Hindlimb muscle (tissue), 1 donor: ENCODE results near the gene SUSD5. TPM values are rescaled to one million over a fixed set of nuclear protein-coding genes. Genes with fewer than 3 reads are reported as not detected.
"Not testable (repeated sequence)": the region's sequence is repeated elsewhere in the genome, so short reads cannot be mapped to it uniquely, and the experiment has no call there.

ENCODE experiments used
- DNase-seq: peaks from one replicate; pipeline ENCODE4 v3.0.0-alpha.2; 2013
- polyA plus RNA-seq: library from polyadenylated mRNA; unstranded; fragments of 120-200 nt; gene quantifications from one replicate; pipeline ENCODE4 v1.2.1, GENCODE V29; 2013; ENCODE audit not compliant: insufficient read length

SUSD5 gene
- polyA plus RNA-seq, 1 donor: 1.2 TPM

GRCh38 chr3:33187368-33187634, 31.3 kb downstream of the SUSD5 start:
- DNase-seq: no peak

- no peak for DNase-seq
Measured at GRCh38 chr3:33186524-33187367, 31.9 kb downstream of the SUSD5 start.

GRCh38 chr3:33184863-33185262, 33.7 kb downstream of the SUSD5 start:
- no peak for DNase-seq

- not testable (repeated sequence) for DNase-seq
Measured at GRCh38 chr3:33181641-33182040, 37.0 kb downstream of the SUSD5 start.

DNA sequence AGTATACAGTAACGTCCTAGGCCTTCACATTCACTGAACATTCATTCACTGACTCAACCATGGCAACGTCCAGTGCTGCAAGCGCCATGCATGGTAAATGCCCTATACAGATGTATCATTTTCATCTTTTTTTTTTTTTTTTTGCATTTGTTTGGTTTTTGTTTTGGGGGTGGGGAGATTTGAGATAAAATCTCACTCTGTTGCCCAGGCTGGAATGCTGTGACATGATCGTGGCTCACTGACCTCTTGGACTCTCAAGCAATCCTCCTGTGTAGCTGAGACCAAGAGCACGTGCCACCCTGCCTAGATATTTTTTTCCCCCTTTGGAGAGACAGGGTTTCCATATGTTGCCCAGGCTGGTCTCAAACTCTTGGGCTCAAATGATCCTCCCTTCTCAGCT, 37.4 kb downstream of the SUSD5 start:
- DNase-seq: no peak

DNA sequence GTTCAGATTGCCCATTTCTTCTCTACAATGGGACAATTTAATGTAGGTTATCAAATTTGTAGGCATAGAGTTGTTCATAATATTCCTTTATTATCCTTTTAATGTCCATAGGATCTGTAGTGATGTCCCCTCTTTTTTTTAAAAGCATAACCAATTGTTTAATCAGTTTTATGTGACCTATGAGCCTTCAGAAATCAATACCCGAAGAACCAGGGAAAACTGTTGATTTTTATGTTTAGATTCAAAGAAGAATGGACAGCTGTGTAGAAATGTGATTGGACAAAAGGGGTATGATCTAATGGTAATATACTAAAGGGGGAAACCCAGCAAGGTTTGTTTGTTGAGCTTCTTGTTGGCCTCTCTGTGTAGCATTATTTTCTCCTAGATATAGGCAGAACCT, 39.5 kb downstream of the SUSD5 start:
- no peak for DNase-seq

DNA sequence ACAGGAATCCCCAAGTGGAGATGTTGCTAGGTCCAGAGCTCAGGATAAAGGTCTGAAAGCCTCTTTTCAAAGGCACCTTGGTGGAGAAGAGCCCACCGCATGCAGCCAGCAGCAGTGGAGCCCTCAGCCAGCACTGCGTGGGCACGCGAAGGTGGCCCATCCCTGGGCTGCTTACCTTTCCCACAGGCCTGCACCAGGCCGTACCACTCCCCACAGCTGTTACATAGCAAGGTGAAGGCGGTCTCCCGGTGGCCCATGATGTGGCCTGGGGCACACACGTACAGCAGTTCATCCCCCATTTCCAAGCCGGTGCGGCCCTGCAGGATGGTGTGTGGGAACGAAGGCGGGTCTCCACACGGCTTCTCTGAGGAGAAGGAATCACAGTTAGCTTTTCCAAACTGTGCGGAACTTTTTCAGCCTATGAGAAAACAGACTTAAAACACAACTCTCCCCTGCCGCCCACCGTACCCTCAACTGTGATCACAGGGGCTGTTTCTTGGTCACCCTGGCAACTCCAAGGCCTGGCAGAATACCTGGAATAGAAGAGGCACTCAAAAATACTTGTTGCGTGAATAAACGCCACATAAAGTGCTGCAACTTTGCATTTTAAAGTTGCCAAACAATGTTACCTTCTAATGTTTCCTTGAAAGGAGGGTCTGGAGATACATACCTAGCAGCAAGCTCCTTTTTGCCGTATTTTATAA, 43.7 kb downstream of the SUSD5 start:
- DNase-seq: no peak

DNA sequence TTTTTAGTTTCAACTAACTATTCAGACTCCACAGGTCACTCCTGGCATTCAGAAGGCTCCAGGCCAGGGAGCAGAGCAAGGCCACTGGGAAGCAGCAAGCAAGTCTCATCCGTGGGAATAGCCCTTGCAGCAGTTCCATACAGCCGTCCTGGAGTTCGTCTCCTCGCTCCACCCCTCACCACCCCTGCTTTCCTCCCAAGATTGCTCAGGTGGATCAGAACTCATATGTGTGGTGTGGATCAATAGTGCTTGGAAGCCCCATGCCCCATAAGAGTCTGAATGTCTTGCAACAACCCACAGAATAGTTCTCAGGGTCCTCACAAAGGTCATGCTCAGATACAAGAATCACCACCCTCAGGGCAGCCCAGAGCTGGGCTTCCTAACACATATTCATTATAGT, 44.5 kb downstream of the SUSD5 start:
- DNase-seq: no peak

- DNase-seq: no peak
Measured at GRCh38 chr3:33173672-33174071, 44.9 kb downstream of the SUSD5 start.

GRCh38 chr3:33173103-33173502, 45.5 kb downstream of the SUSD5 start:
- no peak for DNase-seq

GRCh38 chr3:33171580-33171979, 47.0 kb downstream of the SUSD5 start:
- no peak for DNase-seq

- DNase-seq: no peak
Measured at GRCh38 chr3:33170531-33170930, 48.1 kb downstream of the SUSD5 start.

- no peak for DNase-seq
Measured at GRCh38 chr3:33167716-33168336, 50.8 kb downstream of the SUSD5 start.

DNA sequence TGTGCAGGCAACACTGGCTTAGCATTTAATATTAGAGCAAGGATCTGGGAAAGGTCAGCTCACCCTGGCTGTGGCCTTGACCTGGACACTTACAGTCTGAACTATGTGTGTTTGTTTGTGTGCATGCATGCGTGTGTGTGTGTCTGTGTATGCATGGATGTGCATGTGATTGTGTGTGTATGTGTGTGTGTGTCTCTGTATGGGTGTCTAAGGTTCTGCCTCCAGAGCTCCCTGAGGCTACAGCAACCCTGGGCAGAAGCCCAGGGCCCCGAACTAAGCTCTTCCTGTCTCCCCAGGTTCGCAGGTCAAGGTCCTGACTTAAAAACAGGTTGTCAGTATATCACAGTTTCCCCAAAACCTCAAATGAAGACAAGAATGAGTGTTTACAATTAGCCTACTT, 51.3 kb downstream of the SUSD5 start:
- DNase-seq: no peak

DNA sequence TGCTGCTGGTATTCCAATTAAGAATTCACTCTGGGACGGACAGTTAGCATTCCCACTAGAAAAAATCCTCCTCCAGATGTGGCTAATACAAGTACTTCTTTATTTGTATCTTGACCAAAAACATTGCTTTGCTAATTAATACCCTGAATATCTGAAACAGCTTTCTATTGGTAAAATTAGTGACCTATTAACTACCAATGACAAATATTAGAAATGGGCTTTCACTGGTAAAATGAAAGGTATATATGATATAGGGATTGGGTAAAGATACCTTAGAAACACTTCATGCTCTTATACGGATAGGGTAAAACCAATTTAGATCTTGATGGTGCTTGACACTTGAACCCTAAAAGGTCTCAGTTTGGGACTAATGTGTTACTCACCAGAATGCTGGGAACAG, 52.5 kb downstream of the SUSD5 start:
- DNase-seq: no peak

DNA sequence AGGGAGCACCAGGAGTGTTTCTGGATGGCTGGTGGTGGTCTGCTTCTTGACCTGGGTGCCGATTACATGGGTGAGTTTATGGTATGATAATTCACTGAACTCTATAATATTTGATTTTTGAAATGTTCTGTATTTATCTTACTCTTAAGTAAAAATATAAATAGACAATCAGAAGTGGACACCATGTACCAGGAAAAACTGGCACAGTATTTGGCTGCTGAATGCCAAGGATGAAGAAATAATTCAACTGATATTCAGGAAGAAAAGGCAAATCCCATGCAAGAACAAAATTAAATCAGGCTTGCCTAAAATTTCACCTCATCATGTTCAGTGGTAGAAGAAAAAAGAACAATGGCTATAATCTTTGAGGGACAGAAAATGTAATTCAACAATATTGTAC, 53.2 kb downstream of the SUSD5 start:
- DNase-seq: no peak

GRCh38 chr3:33162621-33163020, 56.0 kb downstream of the SUSD5 start:
- DNase-seq: not testable (repeated sequence)

DNA sequence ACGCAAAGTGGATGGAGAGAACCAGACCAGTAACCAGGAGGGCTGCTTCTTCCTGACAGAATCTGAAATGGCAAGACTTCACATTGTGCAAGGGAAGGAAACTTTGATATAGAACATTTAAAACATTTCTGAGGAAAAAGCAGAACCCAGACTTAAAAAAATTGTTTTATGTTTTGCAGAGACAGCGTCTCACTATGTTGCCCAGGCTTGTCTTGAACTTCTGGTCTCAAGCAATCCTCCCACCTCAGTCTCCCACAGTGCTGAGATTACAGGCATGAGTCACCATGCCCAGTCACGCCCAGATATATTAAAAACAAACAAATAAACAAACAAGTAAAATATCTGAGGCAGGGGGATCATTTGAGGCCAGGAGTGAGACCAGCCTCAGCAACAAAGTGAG, 58.6 kb downstream of the SUSD5 start:
- no peak for DNase-seq

GRCh38 chr3:33159234-33159633, 59.4 kb downstream of the SUSD5 start:
- no peak for DNase-seq

DNA sequence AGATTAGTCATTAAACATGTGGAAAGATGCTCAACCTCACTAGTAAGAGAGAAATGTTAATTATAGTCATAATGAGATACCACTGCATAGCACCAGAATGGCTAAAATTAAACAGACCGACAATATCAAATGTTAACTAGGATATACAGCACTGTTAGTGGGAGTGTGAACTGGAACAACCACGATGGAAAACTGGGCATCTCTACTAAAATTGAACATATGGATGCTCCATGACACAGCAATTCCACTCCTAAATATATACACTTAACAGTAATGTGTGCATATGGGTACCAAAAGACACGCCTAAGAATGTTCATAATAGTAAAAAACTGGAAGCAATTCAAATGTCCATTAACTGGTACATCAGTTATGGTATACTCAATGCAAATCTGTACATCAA, 63.3 kb downstream of the SUSD5 start:
- no peak for DNase-seq

- no peak for DNase-seq
Measured at GRCh38 chr3:33153782-33154181, 64.8 kb downstream of the SUSD5 start.

GRCh38 chr3:33152363-33153360, 65.9 kb downstream of the SUSD5 start:
- DNase-seq: no peak

- DNase-seq: no peak
Measured at GRCh38 chr3:33149342-33149741, 69.3 kb downstream of the SUSD5 start.
